AG10803 (cell line): ENCODE measurements around the gene AMN.

Experiments used
- DNase-seq: peaks from one replicate; pipeline ENCODE4 v3.0.0; 2010; ENCODE audit warnings: low read depth
- H3K4me3 ChIP-seq: 2 replicates; pipeline ENCODE4 v1.5.1; 2011; ENCODE audit warnings: mild to moderate bottlenecking, low read length, control low read depth
- TF ChIP-seq, protein P1 (sequence below): conservative IDR thresholded peaks from 2 replicates; pipeline ENCODE4 v1.5.1; 2011; ENCODE audit warnings: mild to moderate bottlenecking, low read length, control low read depth, inconsistent platforms

Gene AMN

DNA sequence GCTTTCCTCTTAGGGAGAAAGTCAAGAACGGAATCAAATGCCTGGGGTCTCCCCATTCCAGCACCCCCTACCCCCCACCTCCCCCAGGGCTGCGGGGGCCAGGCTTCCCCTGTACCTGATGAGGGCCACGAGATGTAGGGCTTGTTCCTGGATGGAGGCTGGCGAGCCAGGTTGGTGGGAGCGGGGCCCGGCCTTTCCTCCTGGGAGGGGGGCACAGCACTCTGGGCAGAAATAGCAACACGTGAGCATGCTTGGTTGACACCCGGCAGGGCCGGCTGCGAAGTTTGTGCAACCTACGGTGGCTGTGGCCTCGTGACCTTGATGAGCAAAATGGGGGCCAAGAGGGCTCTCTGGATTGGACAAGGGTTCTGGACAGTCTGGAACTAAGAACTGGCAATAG, 15.7 kb downstream of the AMN start:
- DNase-seq, result no peak
- no peak overlapping the region for H3K4me3 ChIP-seq
- TF ChIP-seq, protein P1, sequence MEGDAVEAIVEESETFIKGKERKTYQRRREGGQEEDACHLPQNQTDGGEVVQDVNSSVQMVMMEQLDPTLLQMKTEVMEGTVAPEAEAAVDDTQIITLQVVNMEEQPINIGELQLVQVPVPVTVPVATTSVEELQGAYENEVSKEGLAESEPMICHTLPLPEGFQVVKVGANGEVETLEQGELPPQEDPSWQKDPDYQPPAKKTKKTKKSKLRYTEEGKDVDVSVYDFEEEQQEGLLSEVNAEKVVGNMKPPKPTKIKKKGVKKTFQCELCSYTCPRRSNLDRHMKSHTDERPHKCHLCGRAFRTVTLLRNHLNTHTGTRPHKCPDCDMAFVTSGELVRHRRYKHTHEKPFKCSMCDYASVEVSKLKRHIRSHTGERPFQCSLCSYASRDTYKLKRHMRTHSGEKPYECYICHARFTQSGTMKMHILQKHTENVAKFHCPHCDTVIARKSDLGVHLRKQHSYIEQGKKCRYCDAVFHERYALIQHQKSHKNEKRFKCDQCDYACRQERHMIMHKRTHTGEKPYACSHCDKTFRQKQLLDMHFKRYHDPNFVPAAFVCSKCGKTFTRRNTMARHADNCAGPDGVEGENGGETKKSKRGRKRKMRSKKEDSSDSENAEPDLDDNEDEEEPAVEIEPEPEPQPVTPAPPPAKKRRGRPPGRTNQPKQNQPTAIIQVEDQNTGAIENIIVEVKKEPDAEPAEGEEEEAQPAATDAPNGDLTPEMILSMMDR, result no peak

DNA sequence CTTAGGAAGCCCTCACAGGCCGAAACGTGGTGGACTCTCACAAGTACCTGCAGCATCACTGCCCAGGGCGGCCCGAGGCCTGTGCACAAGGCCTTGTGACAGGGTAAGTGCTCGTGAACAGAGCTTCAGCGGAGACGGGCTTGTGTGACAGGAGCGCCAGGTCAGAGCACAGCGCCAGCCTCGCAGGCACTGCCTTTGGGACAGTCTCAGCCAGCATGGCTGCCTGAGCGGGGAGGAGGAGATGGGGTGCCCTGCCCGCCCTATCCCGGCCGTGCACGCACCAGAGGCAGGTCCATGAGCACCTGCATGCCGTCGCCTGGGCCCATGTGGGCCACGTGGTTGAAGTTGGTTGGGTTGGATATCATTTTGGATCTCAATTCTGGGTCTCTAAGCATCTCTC, 16.9 kb downstream of the AMN start:
- DNase-seq, result no peak
- TF ChIP-seq, protein P1, result no peak
- no peak overlapping the region for H3K4me3 ChIP-seq

DNA sequence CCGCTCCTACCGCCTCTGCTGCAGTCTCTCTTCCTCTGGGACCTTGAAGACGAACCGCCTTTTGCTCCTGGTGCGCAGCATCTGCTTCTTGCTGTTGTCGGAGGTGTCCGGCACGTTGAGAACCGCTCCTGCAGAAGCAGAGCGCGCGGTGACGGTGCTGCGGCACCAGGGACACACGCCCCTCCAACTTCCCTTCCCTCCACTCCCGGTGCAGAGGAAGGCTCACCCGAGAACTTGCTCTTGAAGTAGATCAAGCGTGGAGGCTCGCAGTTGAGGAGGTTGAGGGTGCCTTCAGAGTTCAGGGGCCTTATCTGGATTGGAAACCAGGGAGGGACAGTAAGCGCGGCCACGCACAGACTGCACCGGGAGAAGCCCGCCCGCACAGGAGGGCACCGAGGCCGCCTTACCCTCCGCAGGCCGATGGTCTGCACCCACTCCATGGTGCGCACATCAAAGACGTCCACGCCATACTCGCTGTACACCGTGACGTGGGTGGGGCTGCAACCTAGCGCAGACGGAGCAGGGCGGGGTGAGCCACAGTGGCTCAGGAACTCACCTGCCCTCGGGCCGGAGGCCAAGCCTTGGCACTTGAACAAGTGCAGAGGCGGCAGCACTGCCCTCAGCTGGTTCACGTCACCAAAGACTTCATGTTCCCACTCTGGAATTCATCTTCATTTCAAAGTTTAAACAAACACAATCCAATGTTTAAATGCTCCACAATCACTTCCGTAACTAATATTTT, 17.5 kb downstream of the AMN start:
- no peak overlapping the region for H3K4me3 ChIP-seq
- no peak for DNase-seq
- TF ChIP-seq, protein P1, result no peak

DNA sequence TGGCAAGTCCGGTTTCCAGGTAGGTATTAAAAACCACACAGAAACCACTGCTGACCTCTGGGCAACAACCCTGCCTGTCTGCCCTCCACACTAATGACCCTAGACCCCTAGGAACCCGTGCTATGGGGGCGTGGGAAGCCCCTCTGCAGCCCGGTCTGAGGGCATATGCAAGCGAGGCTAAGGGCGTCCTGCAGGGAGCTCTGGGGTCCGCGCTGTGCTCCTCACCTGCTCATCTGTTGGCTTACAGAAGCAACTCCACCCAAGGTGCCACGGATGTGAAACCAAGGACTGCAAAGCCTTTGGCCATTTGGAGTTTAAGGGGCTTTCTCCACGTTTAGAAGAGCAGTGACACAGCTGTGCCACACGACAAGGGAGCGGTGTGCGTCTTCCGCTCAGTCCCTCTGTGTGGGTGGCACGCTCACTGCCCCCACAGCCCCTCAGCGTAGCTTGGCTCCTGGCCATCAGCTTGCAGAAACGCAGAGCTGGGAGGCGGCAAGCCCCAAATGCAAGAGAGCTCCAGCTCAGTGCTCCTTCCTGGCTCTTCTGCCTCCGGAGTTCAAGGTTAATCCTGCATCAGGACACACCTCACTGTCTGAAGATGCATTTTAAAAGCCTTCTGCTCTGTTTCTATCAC, 18.4 kb downstream of the AMN start:
- no peak for DNase-seq
- TF ChIP-seq, protein P1, result no peak
- H3K4me3 ChIP-seq, result no peak overlapping the region

DNA sequence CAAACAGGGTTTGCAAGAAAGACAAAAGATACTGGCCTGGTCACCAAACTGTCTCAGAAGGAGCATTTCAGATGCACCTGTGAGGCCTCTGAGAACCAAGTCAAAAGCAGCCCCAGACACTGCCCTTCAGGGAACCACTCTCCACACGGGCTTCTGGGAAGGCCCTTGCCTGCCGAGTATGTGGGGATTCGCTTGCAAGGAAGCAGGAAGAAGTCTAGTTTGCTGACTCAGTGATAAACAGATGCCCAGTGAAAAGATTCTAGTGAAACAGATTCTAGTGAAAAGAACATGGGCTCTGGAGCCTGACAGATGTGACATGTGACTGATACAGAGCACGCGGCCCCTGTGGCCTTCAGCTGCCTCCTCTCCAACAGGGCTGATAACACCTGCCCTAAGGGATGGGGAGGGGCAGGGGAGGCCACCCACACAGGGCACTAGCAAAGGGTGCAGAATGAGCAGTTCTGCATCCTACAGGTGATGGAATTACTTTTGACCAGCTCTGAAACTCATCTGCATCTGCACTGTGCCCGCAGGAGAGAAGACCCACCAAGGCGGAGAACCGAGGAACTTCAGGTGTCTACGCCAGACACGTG, 19.1 kb downstream of the AMN start:
- DNase-seq, result no peak
- no peak overlapping the region for H3K4me3 ChIP-seq
- TF ChIP-seq, protein P1, result no peak

DNA sequence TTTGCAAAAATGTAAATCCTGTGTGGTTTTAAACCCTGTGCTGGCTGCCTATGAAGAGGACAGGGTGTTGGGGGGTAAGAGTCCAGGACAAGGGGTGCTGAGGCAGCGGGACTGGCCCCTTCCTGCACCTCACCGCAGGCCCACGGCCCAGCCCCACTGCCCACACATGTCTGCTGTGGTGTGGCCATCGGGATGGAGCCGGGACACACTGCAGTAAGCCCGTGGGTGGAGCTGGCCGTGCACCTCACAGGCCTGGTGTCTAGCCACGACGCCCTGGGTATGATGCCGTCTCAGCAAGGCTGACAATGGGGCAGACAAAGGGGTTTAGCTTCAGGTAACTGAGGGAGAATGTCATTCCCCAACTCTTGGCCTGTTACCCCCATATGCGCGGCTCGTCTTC, 19.6 kb downstream of the AMN start:
- TF ChIP-seq, protein P1, result no peak
- DNase-seq, result no peak
- no peak overlapping the region for H3K4me3 ChIP-seq

DNA sequence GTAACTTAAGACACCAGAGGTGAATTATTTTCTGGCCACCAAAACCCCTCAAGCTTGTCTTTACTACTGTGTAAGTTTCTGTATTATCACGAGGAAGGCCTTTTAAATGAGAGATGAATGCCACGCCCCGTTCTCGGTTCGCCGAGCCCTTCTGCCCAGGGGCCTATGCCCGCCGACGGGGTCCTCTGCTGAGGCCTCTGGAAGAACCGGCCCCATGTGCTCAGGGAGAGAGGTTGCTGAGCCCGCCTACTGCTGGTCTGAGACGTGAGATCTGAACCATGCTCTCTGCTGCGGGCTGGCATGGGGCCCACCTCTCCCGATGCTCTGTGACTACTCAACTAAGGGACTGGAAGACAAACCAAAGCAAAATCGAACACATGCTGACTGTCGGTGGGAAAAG, 21.0 kb downstream of the AMN start:
- DNase-seq, result no peak
- TF ChIP-seq, protein P1, result no peak
- H3K4me3 ChIP-seq, result no peak overlapping the region
